Immature natural killer cell (primary cell): Measurements from ENCODE around the gene TRIM54. TPM values are rescaled to one million over a fixed set of nuclear protein-coding genes. Genes with fewer than 3 reads are reported as not detected.

Experiments used
- DNase-seq, 3 donors: peaks; one replicate each; pipeline ENCODE4 v3.0.0; 2022; ENCODE audit warnings: mixed read lengths in 1 of 3
- H3K27ac Mint-ChIP-seq, 6 donors: one replicate each; pipeline ENCODE4 v1.8.0; 2020; ENCODE audit warnings: mixed read lengths in 6 of 6, mild to moderate bottlenecking in 5 of 6, inconsistent platforms in 4 of 6, moderate library complexity in 3 of 6
- H3K27me3 Mint-ChIP-seq, 3 donors: one replicate each; pipeline ENCODE4 v1.8.0; 2020 to 2021; ENCODE audit warnings: low read depth in 3 of 3, mild to moderate bottlenecking in 3 of 3, mixed read lengths in 3 of 3, moderate library complexity in 3 of 3, inconsistent platforms in 1 of 3
- H3K36me3 Mint-ChIP-seq, 3 donors: one replicate each; pipeline ENCODE4 v1.8.0; 2020; ENCODE audit warnings: mixed read lengths in 3 of 3, inconsistent platforms in 2 of 3, mild to moderate bottlenecking in 2 of 3
- H3K4me1 Mint-ChIP-seq, 2 donors: one replicate each; pipeline ENCODE4 v1.8.0; 2020; ENCODE audit warnings: inconsistent platforms in 2 of 2, mild to moderate bottlenecking in 2 of 2, mixed read lengths in 2 of 2, moderate library complexity in 1 of 2
- H3K4me3 Mint-ChIP-seq, 5 donors: one replicate each; pipeline ENCODE4 v1.8.0; 2020; ENCODE audit warnings: mild to moderate bottlenecking in 5 of 5, mixed read lengths in 5 of 5, inconsistent platforms in 3 of 5, moderate library complexity in 3 of 5
- H3K9me3 Mint-ChIP-seq, 6 donors: one replicate each; pipeline ENCODE4 v1.8.0; 2020; ENCODE audit warnings: mild to moderate bottlenecking in 6 of 6, mixed read lengths in 6 of 6, inconsistent platforms in 4 of 6, moderate library complexity in 3 of 6
- polyA plus RNA-seq, 3 donors: library from polyadenylated mRNA; unstranded; fragments of 300-500 nt; fragmentation: Illumina TruSeq; gene quantifications; one replicate each; pipeline ENCODE4 v1.2.3, GENCODE V29; 2021

Gene TRIM54
- polyA plus RNA-seq, 3 donors from 2014 or later: 0.12 to 0.49 (median 0.48) TPM

GRCh38 chr2:27304488-27305240 is 22.4 kb downstream of the TRIM54 start:
- no peak for DNase-seq
- Mint-ChIP-seq H3K36me3 (peaks cover 5 to 8% (median 8%) of the 10 kb centered on the region in 3 donors), H3K4me1 (peaks cover 0 to 7% of the 10 kb centered on the region in 2 donors), H3K27ac (no peak overlapping the region), H3K9me3 (no peaks in the 10 kb centered on the region), H3K27me3 (peaks cover 3 to 12% (median 11%) of the 10 kb centered on the region in 3 donors), H3K4me3 (peak overlapping the region in 3 of 5 donors; percentile 14 to 40 (median 24))

GRCh38 chr2:27305516-27305915 is 23.3 kb downstream of the TRIM54 start:
- peaks cover 0 to 7% of the 10 kb centered on the region in 2 donors for H3K4me1 Mint-ChIP-seq
- peaks cover 8 to 14% (median 11%) of the 10 kb centered on the region in 3 donors for H3K36me3 Mint-ChIP-seq
- peak overlapping the region in 4 of 5 donors; percentile 12 to 44 (median 31) for H3K4me3 Mint-ChIP-seq
- H3K27ac Mint-ChIP-seq: no peak overlapping the region
- H3K27me3 Mint-ChIP-seq: peaks cover 3 to 12% (median 11%) of the 10 kb centered on the region in 3 donors
- no peaks in the 10 kb centered on the region for H3K9me3 Mint-ChIP-seq
- DNase-seq: no peak

GRCh38 chr2:27306136-27306535 is 23.9 kb downstream of the TRIM54 start:
- Mint-ChIP-seq H3K27ac (no peak overlapping the region), H3K9me3 (no peaks in the 10 kb centered on the region), H3K36me3 (peaks cover 8 to 15% (median 11%) of the 10 kb centered on the region in 3 donors), H3K4me1 (peaks cover 0 to 7% of the 10 kb centered on the region in 2 donors), H3K4me3 (peak overlapping the region; percentile 18 to 69 (median 65)), H3K27me3 (peaks cover 3 to 12% (median 11%) of the 10 kb centered on the region in 3 donors)
- DNase-seq: no peak

GRCh38 chr2:27306573-27307286 is 24.5 kb downstream of the TRIM54 start:
- peaks cover 12 to 15% (median 15%) of the 10 kb centered on the region in 3 donors for H3K36me3 Mint-ChIP-seq
- peaks cover 0 to 9% of the 10 kb centered on the region in 2 donors for H3K4me1 Mint-ChIP-seq
- no peaks in the 10 kb centered on the region for H3K9me3 Mint-ChIP-seq
- H3K27ac Mint-ChIP-seq: no peak overlapping the region
- H3K4me3 Mint-ChIP-seq: peak overlapping the region; percentile 55 to 69 (median 65)
- peak in 2 of 3 donors; percentile 21 to 22 for DNase-seq
- peaks cover 3 to 11% (median 11%) of the 10 kb centered on the region in 3 donors for H3K27me3 Mint-ChIP-seq

GRCh38 chr2:27307287-27307544 is 25.0 kb downstream of the TRIM54 start:
- Mint-ChIP-seq H3K27me3 (peaks cover 3 to 12% (median 11%) of the 10 kb centered on the region in 3 donors), H3K27ac (no peak overlapping the region), H3K9me3 (no peaks in the 10 kb centered on the region), H3K4me1 (peaks cover 0 to 9% of the 10 kb centered on the region in 2 donors), H3K4me3 (peak overlapping the region in 2 of 5 donors; percentile 25 to 63), H3K36me3 (peaks cover 12 to 15% (median 15%) of the 10 kb centered on the region in 3 donors)
- DNase-seq: no peak

GRCh38 chr2:27307545-27308358 is 25.5 kb downstream of the TRIM54 start:
- peaks cover 12 to 15% (median 15%) of the 10 kb centered on the region in 3 donors for H3K36me3 Mint-ChIP-seq
- H3K4me1 Mint-ChIP-seq: peaks cover 0 to 8% of the 10 kb centered on the region in 2 donors
- DNase-seq: no peak
- H3K4me3 Mint-ChIP-seq: no peak overlapping the region
- H3K27ac Mint-ChIP-seq: no peak overlapping the region
- no peaks in the 10 kb centered on the region for H3K9me3 Mint-ChIP-seq
- H3K27me3 Mint-ChIP-seq: peaks cover 3 to 12% (median 11%) of the 10 kb centered on the region in 3 donors

GRCh38 chr2:27308359-27308881 is 26.2 kb downstream of the TRIM54 start, which contains the start of gene UCN:
Gene UCN, minus strand, starts transcription at chr2:27308445. Its CDS starts 550 bp downstream, at chr2:27307895.
- Mint-ChIP-seq H3K4me1 (peaks cover 0 to 6% of the 10 kb centered on the region in 2 donors), H3K9me3 (no peaks in the 10 kb centered on the region), H3K4me3 (peak within 1 kb of the TSS in 2 of 5 donors; percentile 25 to 63), H3K36me3 (peaks cover 12 to 15% (median 15%) of the 10 kb centered on the region in 3 donors), H3K27ac (no peak within 1 kb of the TSS), H3K27me3 (peaks cover 3 to 12% (median 11%) of the 10 kb centered on the region in 3 donors)
- DNase-seq: no peak

- H3K4me3 Mint-ChIP-seq: no peak overlapping the region
- H3K4me1 Mint-ChIP-seq: peaks cover 0 to 7% of the 10 kb centered on the region in 2 donors
- H3K27me3 Mint-ChIP-seq: peaks cover 3 to 11% (median 7%) of the 10 kb centered on the region in 3 donors
- peaks cover 12 to 15% (median 15%) of the 10 kb centered on the region in 3 donors for H3K36me3 Mint-ChIP-seq
- no peak for DNase-seq
- no peaks in the 10 kb centered on the region for H3K9me3 Mint-ChIP-seq
- H3K27ac Mint-ChIP-seq: no peak overlapping the region
Measured at GRCh38 chr2:27309651-27310050, 27.4 kb downstream of the TRIM54 start.

- Mint-ChIP-seq H3K36me3 (peaks cover 12 to 15% (median 15%) of the 10 kb centered on the region in 3 donors), H3K27ac (no peak overlapping the region), H3K4me1 (peaks cover 0 to 5% of the 10 kb centered on the region in 2 donors), H3K27me3 (peaks cover 0 to 5% (median 3%) of the 10 kb centered on the region in 3 donors), H3K9me3 (no peaks in the 10 kb centered on the region), H3K4me3 (no peak overlapping the region)
- DNase-seq: no peak
Measured at GRCh38 chr2:27312152-27312551, 29.9 kb downstream of the TRIM54 start.

- H3K36me3 Mint-ChIP-seq: peaks cover 11 to 16% (median 12%) of the 10 kb centered on the region in 3 donors
Measured at GRCh38 chr2:27313882-27314645, 31.8 kb downstream of the TRIM54 start.

GRCh38 chr2:27314709-27315108 is 32.5 kb downstream of the TRIM54 start:
- H3K4me1 Mint-ChIP-seq: peaks cover 0 to 4% of the 10 kb centered on the region in 2 donors
- H3K27ac Mint-ChIP-seq: peak overlapping the region in 1 of 6 donors; percentile 31
- peaks cover 0 to 1% (median 0%) of the 10 kb centered on the region in 3 donors for H3K27me3 Mint-ChIP-seq
- no peak overlapping the region for H3K4me3 Mint-ChIP-seq
- no peaks in the 10 kb centered on the region for H3K9me3 Mint-ChIP-seq
- H3K36me3 Mint-ChIP-seq: peaks cover 6 to 11% (median 7%) of the 10 kb centered on the region in 3 donors
- DNase-seq: no peak

More at GRCh38 chr2:27313882-27314645, 31.8 kb downstream of the TRIM54 start:
- no peak overlapping the region for H3K27ac Mint-ChIP-seq
- H3K27me3 Mint-ChIP-seq: peaks cover 0 to 1% (median 0%) of the 10 kb centered on the region in 3 donors
- DNase-seq: no peak
- no peak overlapping the region for H3K4me3 Mint-ChIP-seq
- no peaks in the 10 kb centered on the region for H3K9me3 Mint-ChIP-seq
- H3K4me1 Mint-ChIP-seq: peaks cover 0 to 4% of the 10 kb centered on the region in 2 donors

GRCh38 chr2:27315122-27315521 is 32.9 kb downstream of the TRIM54 start:
- Mint-ChIP-seq H3K27me3 (peaks cover 0 to 1% (median 0%) of the 10 kb centered on the region in 3 donors), H3K27ac (peak overlapping the region in 1 of 6 donors; percentile 31), H3K4me3 (no peak overlapping the region), H3K9me3 (no peaks in the 10 kb centered on the region), H3K4me1 (peaks cover 0 to 4% of the 10 kb centered on the region in 2 donors), H3K36me3 (peaks cover 4 to 8% (median 4%) of the 10 kb centered on the region in 3 donors)
- DNase-seq: no peak
